Measurements from ENCODE around the gene JAG2. TPM values are rescaled to one million over a fixed set of nuclear protein-coding genes. Genes with fewer than 3 reads are reported as not detected.

Gene JAG2
- total and polyA plus RNA-seq, 2 of the 13 experiments (the other 11 are each of a cell fraction or from before 2014, with no cell fraction given), result 0.04 to 0.16 TPM

DNA sequence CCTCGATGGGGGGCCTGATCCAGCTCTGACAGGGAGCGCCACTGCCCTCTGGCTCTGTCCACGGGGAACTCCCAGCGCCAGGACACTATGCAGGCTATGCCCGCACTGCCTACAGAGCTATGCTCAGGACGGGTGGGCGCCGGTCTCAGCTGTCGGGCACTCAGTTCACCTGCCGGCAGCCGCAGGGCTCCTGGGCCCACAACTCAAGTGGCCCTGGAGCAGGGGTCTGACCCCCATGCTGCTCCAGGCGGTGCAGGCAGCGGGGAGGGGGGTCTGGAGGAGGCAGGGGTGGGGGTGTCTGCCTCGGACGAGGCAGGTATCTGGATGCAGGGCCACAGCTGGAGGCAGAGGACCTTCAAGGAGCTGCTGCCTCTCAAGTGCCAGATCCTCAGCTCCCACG is 41.1 kb upstream of the JAG2 start (continued):
- TF ChIP-seq THAP11 (CRISPR knock-in tag; IDR thresholded peaks at IDR 0.05), result no peak

DNA sequence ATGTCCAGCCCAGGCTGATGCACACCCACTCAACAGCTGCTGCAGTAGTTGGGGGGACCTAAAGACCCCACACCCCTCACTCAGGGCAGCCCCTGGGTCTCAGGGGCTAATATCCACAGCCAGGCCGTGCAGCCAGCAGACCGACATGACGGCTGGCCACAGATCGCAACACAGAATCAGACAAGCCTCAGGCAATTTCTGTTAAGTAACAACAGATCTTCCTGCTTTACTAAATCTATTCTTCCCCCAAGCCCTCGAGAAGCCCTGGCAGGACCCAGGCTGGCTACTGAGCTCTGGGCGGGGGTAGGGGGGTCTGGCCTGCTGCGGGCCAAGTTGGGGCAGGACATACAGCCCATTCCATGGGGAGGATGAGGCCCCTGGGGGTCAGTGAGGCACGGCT is 40.5 kb upstream of the JAG2 start:
- no peak overlapping the region for H3K4me3 ChIP-seq (replicated peaks in 1 of 3; ENCODE audit: insufficient read depth in 1 of 3, low read depth in 2 of 3, low read length in 3 of 3)
- FAIRE-seq, result no peak
- BruUV-seq (replicated peaks), result no TSS peak
- CTCF ChIA-PET (ENCODE audit: low intra/inter-chr PET ratio, low total read pairs), result no interaction called here
- no peak for DNase-seq (ENCODE audit: low spot score)
- POLR2A ChIA-PET, result no interaction called here
- no peak overlapping the region for H2AFZ ChIP-seq (ENCODE audit: low read length)
- intact Hi-C loops (cut with micrococcal nuclease; ENCODE audit: unreplicated experiment), result no loop called here
- ATAC-seq, result no peak
- no peaks in the 10 kb centered on the region for H3K9me3 ChIP-seq (ENCODE audit: low read length)
- H3K27ac ChIP-seq (ENCODE audit: extremely low read length, insufficient read depth, low read length), result no peak overlapping the region
- H3K9ac ChIP-seq (ENCODE audit: insufficient read depth, low read depth, low read length), result no peak overlapping the region
- no peaks in the 10 kb centered on the region; a peak in 2 of 5 replicates for H3K27me3 ChIP-seq (ENCODE audit: control insufficient read depth in 1 of 2, insufficient read depth in 2 of 2, low read length in 2 of 2)
- no peaks in the 10 kb centered on the region for H3K79me2 ChIP-seq (ENCODE audit: insufficient read depth, low read length)
- H4K20me1 ChIP-seq (ENCODE audit: insufficient read depth, low read length), result no peaks in the 10 kb centered on the region; the same call in 1 of the 2 replicates
- H3K36me3 ChIP-seq (replicated peaks in 1 of 2; ENCODE audit: control insufficient read depth in 1 of 2, insufficient read depth in 2 of 2, low read length in 2 of 2), result peaks cover 8% of the 10 kb centered on the region in 2 experiments; a peak in 3 of 5 replicates
- WGBS (ENCODE audit: low lambda C conversion rate), result 87% methylated on average over 4 of the region's 8 CpGs
- TF ChIP-seq TBP (CRISPR knock-in tag; IDR thresholded peaks at IDR 0.05) (no peak), NPAS2 (CRISPR knock-in tag; IDR thresholded peaks at IDR 0.05; ENCODE audit: borderline replicate concordance) (no peak), JUN (CRISPR knock-in tag; IDR thresholded peaks at IDR 0.05) (no peak), SKI (IDR thresholded peaks at IDR 0.05; ENCODE audit: partially characterized antibody) (no peak)
- TF ChIP-seq, protein P1, sequence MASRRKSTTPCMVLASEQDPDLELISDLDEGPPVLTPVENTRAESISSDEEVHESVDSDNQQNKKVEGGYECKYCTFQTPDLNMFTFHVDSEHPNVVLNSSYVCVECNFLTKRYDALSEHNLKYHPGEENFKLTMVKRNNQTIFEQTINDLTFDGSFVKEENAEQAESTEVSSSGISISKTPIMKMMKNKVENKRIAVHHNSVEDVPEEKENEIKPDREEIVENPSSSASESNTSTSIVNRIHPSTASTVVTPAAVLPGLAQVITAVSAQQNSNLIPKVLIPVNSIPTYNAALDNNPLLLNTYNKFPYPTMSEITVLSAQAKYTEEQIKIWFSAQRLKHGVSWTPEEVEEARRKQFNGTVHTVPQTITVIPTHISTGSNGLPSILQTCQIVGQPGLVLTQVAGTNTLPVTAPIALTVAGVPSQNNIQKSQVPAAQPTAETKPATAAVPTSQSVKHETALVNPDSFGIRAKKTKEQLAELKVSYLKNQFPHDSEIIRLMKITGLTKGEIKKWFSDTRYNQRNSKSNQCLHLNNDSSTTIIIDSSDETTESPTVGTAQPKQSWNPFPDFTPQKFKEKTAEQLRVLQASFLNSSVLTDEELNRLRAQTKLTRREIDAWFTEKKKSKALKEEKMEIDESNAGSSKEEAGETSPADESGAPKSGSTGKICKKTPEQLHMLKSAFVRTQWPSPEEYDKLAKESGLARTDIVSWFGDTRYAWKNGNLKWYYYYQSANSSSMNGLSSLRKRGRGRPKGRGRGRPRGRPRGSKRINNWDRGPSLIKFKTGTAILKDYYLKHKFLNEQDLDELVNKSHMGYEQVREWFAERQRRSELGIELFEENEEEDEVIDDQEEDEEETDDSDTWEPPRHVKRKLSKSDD (CRISPR knock-in tag; IDR thresholded peaks at IDR 0.05; ENCODE audit: low read depth), result no peak
- TF ChIP-seq, protein P2, sequence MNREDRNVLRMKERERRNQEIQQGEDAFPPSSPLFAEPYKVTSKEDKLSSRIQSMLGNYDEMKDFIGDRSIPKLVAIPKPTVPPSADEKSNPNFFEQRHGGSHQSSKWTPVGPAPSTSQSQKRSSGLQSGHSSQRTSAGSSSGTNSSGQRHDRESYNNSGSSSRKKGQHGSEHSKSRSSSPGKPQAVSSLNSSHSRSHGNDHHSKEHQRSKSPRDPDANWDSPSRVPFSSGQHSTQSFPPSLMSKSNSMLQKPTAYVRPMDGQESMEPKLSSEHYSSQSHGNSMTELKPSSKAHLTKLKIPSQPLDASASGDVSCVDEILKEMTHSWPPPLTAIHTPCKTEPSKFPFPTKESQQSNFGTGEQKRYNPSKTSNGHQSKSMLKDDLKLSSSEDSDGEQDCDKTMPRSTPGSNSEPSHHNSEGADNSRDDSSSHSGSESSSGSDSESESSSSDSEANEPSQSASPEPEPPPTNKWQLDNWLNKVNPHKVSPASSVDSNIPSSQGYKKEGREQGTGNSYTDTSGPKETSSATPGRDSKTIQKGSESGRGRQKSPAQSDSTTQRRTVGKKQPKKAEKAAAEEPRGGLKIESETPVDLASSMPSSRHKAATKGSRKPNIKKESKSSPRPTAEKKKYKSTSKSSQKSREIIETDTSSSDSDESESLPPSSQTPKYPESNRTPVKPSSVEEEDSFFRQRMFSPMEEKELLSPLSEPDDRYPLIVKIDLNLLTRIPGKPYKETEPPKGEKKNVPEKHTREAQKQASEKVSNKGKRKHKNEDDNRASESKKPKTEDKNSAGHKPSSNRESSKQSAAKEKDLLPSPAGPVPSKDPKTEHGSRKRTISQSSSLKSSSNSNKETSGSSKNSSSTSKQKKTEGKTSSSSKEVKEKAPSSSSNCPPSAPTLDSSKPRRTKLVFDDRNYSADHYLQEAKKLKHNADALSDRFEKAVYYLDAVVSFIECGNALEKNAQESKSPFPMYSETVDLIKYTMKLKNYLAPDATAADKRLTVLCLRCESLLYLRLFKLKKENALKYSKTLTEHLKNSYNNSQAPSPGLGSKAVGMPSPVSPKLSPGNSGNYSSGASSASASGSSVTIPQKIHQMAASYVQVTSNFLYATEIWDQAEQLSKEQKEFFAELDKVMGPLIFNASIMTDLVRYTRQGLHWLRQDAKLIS (CRISPR knock-in tag; IDR thresholded peaks at IDR 0.05), result no peak
- H3K4me1 ChIP-seq (ENCODE audit: insufficient read depth, low read length), result peaks cover 7% of the 10 kb centered on the region; the same call in 1 of the 2 replicates
- in situ Hi-C loops (cut with HindIII; ENCODE audit: extremely low pct_ligation_motif_present, low pct_unique_long_range_greater_than_20kb), result no loop called here
- no peak overlapping the region for H3K4me2 ChIP-seq (ENCODE audit: low read depth, low read length)
